ENCODE results near the gene MAPK13.

DNA sequence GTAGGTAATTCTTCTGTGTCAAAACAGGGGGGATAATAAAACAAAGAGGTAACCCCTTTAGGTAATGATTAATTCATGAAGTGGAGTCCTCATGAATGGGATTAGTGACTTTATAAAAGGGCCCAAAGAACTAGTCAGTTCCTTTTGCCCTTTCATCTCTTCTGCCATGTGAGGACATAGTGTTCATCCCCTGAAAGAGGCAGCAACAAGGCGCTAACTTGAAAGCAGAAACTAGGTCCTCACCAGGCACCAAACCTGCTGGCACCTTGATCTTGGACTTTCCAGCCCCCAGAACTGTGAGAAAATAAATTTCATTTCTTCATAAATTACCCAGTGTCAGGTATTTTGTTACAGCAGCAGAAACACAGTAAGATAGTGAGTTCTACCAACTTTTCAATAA lies 49.8 kb downstream of the MAPK13 start:
- TF ChIP-seq FOXK1 (CRISPR knock-in tag; IDR thresholded peaks at IDR 0.05): no peak
- TF ChIP-seq, protein P1, sequence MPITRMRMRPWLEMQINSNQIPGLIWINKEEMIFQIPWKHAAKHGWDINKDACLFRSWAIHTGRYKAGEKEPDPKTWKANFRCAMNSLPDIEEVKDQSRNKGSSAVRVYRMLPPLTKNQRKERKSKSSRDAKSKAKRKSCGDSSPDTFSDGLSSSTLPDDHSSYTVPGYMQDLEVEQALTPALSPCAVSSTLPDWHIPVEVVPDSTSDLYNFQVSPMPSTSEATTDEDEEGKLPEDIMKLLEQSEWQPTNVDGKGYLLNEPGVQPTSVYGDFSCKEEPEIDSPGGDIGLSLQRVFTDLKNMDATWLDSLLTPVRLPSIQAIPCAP (CRISPR knock-in tag; IDR thresholded peaks at IDR 0.05): no peak
- TF ChIP-seq, protein P2, sequence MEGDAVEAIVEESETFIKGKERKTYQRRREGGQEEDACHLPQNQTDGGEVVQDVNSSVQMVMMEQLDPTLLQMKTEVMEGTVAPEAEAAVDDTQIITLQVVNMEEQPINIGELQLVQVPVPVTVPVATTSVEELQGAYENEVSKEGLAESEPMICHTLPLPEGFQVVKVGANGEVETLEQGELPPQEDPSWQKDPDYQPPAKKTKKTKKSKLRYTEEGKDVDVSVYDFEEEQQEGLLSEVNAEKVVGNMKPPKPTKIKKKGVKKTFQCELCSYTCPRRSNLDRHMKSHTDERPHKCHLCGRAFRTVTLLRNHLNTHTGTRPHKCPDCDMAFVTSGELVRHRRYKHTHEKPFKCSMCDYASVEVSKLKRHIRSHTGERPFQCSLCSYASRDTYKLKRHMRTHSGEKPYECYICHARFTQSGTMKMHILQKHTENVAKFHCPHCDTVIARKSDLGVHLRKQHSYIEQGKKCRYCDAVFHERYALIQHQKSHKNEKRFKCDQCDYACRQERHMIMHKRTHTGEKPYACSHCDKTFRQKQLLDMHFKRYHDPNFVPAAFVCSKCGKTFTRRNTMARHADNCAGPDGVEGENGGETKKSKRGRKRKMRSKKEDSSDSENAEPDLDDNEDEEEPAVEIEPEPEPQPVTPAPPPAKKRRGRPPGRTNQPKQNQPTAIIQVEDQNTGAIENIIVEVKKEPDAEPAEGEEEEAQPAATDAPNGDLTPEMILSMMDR (IDR thresholded peaks at IDR 0.05): no peak
- TF ChIP-seq, protein P3, sequence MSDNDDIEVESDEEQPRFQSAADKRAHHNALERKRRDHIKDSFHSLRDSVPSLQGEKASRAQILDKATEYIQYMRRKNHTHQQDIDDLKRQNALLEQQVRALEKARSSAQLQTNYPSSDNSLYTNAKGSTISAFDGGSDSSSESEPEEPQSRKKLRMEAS (CRISPR knock-in tag; IDR thresholded peaks at IDR 0.05): no peak
- no peak for TF ChIP-seq ATF1 (CRISPR knock-in tag; IDR thresholded peaks at IDR 0.05)
- TF ChIP-seq ATF3 (CRISPR knock-in tag; conservative IDR thresholded peaks at IDR 0.05): no peak
- no peak for TF ChIP-seq JUN (CRISPR knock-in tag; IDR thresholded peaks at IDR 0.05)

Data from WTC11 (cell line).